Activated CD4-positive, alpha-beta T cell treated with anti-CD3 and anti-CD28 coated beads, Interleukin-10, Interleukin-2, amounts not matched to agents 100 ng/mL and 50 ng/mL, durations not matched to agents 16 hours and 8 hours (primary cell): ENCODE results near the gene FLOT1.
"Not testable (repeated sequence)": the region's sequence is repeated elsewhere in the genome, so short reads cannot be mapped to it uniquely, and the experiment has no call there.

Source experiments
- DNase-seq: peaks from one replicate; pipeline ENCODE4 v3.0.0-alpha.2; 2020

FLOT1 gene

GRCh38 chr6:30743099-30744053 is 889 bp upstream of the FLOT1 start:
- DNase-seq, result peak; percentile 67

DNA sequence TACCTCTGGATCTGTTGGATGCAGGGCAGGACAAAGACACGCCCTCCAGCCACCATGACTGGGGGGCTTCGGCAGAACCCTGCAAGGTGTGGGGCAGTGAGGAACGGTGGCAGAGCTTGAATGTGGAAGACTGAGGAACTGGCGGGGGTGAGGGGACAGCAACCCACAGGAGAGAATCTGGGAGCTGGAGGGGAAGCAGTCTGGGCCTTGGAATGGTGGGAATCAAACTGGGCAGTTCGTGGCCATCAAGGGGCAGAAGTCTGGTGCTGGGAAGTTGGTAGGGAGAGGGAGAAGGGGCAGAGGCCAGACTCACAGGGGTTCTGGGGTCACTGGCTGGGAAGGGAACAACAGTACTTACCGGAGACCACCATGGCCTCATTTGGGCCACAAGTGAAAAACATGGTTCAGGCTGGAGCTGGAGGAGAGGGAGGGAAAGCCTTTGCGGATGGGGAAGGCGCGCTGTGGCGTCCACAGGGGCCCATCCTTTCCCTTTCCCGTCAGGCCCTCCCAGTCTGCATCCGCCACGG is 635 bp downstream of the FLOT1 start:
- no peak for DNase-seq

GRCh38 chr6:30741063-30741779 is 1.3 kb downstream of the FLOT1 start:
- DNase-seq, result no peak

- no peak for DNase-seq
These were observed 2.0 kb downstream of the FLOT1 start for GRCh38 chr6:30740540-30740870.

GRCh38 chr6:30738532-30738931 is 4.0 kb downstream of the FLOT1 start:
- DNase-seq, result no peak

GRCh38 chr6:30735668-30736314 is 6.7 kb downstream of the FLOT1 start:
- peak; percentile 57 for DNase-seq

- no peak for DNase-seq
These were observed 10.1 kb downstream of the FLOT1 start for GRCh38 chr6:30732237-30732943.

DNA sequence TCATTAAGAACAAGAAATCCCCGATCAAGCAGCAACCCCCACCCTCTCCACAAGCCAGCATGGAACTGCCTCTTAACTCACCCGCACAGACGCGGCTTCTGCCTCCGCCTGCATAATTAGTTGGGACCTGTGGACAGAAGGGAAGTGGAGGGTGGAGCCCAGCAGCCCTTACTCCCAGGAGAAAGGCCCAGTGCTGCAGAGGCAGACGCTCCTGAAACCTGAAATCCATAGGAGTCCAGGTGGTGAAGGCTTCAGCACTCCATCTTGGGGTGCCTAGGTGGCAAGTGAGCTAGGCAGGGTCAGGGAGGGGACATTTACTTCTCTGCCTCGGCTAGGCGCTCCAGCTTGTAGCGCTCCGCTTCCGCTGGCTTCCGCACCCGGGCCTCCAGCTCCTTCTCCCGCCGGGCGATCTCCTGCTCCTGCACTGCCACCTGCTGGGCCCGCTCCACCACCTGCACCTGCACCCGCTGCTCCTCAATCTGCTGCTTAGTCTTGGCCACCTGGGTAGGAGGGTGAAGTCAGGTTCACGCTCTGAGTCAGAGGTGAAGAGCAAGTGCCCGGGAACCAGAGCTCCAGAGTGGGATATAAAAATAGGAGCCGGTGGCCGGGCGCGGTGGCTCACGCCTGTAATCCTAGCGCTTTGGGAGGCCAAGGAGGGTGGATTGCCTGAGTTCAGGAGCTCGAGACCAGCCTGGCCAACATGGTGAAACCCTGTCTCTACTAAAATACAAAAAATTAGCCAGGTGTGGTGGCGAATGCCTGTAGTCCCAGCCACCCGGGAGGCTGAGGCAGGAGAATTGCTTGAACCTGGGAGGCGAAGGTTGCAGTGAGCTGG is 11.7 kb downstream of the FLOT1 start:
- peak; percentile 91 for DNase-seq

DNA sequence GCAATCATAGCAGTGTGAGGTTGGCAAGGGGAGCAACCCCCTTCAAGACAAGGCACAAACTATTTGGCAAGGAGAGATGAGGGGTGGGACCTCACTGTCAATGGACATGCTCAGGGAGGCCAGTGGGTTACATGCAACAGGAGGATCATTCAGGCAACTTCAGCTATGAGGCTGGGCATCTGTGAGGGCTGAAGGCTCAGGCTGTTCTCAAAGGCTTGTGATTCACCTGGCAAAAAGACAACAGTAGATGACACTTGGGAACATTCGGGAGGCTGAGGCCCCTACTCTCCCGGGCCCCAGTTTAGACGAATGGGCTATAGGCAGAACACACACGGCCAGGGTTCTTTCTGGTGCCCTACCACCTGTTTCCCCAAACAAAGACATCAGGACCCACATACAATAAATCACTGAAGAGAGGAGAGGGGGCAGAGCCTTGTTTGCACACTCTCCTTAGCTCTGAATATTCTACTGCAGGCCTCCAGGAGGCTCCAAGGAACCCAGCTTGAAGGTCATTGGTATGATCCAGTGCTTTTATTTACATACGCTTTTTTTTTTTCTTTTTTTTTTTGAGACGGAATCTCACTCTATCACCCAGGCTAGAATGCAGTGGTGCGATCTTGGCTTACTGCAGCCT is 14.4 kb downstream of the FLOT1 start:
- no peak for DNase-seq

DNA sequence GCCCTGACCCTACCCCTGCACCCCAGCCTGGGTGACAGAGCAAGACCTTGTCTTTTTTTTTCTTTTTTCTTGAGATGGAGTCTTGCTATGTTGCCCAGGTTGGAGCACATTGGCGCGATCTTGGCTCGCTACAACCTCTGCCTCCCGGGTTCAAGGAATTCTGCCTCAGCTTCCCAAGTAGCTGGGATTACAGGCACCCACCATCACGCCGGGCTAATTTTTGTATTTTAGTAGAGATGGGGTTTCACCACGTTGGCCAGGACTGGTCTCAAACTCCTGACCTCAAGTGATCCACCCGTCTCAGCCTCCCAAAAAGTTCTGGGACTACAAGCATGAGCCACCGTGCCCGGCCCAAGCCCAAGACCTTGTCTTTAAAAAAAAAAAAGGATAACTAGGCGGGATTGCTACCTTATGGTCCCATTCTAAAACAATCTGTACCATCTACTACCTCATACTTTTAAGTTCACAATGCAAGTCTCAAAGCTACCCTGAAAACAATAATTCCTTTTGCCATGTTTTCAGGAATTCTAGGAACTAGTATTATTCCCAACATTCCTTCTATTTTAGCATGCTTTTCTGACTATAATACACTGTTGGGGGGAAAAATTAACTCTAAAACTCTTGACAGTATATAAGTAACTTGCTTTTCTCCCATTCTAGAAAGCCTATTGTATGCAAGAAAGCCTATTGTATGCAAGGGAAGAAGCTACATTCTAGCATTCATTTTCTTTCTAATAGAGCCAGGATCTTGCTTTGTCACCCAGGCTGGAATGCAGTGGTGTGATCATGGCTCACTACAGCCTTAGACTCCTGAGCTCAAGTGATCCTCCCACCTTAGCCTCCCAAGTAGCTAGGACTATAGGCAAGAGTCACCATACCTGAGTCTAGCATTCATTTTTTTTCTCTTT is 15.7 kb downstream of the FLOT1 start:
- no peak for DNase-seq

DNA sequence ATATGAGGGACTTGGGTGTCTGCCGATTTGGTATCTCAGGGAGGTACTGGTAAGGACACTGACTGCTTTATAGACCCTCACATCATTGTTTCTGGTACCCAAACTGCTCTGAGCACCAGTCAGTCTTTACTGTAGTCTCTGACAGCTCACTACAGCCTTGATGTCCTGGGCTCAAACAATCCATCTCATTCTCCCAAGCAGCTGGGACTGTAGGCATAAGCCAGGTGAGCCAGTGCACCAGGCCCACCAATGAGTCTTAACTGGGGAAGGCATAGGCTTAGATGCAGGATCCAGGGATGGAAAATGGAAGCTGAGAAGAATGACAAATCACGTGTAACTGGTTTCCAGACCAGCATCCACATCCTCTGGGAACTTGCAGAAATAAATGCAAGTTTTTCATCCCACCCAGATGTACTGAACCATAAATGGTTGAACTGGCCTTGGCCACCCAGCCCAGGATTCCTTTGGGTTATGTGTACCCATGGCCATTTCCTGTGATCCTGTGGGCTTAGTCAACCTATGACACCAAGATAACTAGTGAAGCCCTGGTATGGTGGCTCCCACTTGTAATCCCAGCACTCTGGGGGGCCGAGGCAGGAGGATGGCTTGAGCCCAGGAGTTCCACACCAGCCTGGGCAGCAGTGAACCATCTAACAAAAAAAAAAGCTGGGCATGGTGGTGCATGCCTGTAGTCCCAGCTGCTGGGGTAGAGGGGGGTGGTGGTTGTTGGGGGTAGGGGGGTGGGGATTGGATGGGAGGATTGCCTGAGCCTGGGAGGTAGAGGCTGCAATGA is 16.6 kb downstream of the FLOT1 start:
- peak; percentile 48 for DNase-seq

DNA sequence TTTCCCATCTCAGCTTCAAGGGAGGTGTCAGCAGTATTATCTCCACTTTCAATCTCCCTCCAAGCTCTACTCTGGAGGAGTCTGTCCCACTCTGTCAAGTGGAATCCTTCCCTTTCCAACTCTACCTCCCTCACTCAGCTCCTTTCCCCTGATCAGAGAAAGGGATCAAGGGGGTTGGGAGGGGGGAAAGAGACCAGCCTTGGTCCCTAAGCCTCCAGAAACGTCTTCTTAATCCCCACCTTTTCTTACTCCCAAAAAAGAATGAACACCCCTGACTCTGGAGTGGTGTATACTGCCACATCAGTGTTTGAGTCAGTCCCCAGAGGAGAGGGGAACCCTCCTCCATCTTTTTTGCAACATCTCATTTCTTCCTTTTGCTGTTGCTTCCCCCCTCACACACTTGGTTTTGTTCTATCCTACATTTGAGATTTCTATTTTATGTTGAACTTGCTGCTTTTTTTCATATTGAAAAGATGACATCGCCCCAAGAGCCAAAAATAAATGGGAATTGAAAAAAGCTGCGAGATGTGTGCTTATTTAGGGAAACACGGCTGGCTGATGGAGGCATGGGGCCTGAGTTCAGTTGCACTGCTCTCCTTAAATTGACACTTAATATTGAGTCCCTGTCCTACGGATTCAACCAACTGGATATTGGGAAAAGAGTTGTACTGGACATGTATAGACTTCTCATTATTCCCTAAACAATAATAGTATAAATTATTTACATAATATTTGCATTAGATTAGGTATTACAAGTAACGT is 17.4 kb downstream of the FLOT1 start:
- no peak for DNase-seq

DNA sequence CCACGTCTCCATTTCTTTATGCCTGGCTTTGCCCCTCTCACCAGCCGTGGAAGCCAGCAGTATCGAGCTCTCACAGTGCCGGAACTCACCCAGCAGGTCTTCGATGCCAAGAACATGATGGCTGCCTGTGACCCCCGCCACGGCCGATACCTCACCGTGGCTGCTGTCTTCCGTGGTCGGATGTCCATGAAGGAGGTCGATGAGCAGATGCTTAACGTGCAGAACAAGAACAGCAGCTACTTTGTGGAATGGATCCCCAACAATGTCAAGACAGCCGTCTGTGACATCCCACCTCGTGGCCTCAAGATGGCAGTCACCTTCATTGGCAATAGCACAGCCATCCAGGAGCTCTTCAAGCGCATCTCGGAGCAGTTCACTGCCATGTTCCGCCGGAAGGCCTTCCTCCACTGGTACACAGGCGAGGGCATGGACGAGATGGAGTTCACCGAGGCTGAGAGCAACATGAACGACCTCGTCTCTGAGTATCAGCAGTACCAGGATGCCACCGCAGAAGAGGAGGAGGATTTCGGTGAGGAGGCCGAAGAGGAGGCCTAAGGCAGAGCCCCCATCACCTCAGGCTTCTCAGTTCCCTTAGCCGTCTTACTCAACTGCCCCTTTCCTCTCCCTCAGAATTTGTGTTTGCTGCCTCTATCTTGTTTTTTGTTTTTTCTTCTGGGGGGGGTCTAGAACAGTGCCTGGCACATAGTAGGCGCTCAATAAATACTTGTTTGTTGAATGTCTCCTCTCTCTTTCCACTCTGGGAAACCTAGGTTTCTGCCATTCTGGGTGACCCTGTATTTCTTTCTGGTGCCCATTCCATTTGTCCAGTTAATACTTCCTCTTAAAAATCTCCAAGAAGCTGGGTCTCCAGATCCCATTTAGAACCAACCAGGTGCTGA is 18.4 kb downstream of the FLOT1 start:
- DNase-seq, result not testable (repeated sequence)

DNA sequence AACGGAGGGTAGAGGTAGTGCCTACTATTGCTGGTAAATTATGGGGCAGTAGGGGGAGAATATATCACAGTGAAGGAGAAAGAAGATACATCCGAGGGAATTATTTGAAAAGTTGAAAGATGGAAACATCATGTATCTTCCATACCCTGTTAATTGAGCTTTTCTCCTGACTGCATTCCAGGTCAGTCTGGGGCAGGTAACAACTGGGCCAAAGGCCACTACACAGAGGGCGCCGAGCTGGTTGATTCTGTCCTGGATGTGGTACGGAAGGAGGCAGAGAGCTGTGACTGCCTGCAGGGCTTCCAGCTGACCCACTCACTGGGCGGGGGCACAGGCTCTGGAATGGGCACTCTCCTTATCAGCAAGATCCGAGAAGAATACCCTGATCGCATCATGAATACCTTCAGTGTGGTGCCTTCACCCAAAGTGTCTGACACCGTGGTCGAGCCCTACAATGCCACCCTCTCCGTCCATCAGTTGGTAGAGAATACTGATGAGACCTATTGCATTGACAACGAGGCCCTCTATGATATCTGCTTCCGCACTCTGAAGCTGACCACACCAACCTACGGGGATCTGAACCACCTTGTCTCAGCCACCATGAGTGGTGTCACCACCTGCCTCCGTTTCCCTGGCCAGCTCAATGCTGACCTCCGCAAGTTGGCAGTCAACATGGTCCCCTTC is 19.2 kb downstream of the FLOT1 start:
- not testable (repeated sequence) for DNase-seq

GRCh38 chr6:30722280-30723112 is 20.0 kb downstream of the FLOT1 start:
- DNase-seq, result peak; percentile 86

DNA sequence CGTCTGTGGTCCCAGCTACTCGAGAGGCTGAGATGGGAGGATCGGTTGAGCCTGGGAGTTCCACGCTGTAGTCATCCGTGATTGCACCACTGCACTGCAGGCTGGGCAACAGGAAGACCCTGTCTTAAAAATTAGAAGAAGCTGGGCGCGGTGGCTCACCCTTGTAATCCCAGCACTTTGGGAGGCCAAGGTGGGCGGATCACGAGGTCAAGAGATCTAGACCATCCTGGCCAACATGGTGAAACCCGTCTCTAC is 20.5 kb downstream of the FLOT1 start:
- not testable (repeated sequence) for DNase-seq
